ENCODE results near the gene ZXDC.

The ZXDC gene

DNA sequence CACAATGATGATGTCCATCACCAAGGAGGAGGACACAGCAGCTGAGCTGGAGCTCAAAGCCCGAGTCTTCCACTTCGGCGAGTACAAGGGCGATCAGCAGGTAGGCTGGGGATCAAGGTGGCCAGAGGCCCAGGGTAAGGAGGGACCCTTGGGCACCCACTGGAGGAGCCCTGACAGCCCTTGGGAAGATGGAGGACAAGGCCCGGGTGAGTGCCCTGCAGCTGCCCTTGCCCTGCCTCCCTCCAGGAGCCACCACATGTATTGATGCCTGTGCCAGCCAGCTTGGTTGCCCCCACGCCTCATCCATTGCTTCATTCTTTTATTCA, 42.6 kb downstream of the ZXDC start:
- no peak for TF ChIP-seq CTCF (IDR thresholded peaks at IDR 0.05; ENCODE audit: low read depth, low read length)
- H3K4me3 ChIP-seq (ENCODE audit: low read depth, low read length), result no peak overlapping the region

DNA sequence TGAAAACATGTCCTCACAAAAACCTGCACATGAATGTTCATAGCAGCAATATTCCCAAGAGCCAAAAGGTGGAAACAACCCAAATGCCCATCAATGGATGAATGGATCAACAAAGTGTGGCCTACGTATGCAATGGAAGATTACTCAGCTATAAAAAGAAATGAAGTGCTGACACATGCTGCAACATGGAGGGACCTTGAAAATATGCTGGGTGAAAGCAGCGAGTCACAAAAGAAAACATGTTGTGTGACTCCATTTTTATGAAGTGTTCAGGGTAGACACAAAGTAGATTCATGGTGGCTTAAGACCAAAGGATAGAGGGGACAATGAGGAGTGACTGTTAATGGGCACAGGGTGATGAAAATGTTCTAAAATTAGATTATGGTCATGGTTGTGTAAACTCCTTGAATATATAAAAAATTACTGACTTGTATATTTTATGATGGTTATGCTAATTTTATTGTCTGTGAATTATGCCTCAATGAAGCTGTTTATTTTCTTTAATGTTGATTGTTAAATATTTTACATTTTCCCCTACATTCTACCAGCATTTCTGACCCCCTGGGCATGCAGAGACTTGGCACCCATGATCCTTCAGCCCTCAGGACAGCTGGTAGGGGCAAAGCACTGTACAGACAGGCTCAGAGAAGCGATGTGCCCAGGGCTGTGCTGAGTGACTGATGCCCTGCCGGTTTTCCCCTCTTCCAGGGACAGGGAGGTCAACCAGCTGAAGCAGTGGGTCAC, 43.2 kb downstream of the ZXDC start:
- no peak for TF ChIP-seq CTCF (IDR thresholded peaks at IDR 0.05; ENCODE audit: low read depth, low read length)
- no peak overlapping the region for H3K4me3 ChIP-seq (ENCODE audit: low read depth, low read length)

GRCh38 chr3:126431103-126431534, 44.6 kb downstream of the ZXDC start:
- H3K4me3 ChIP-seq (ENCODE audit: low read depth, low read length), result no peak overlapping the region
- no peak for TF ChIP-seq CTCF (IDR thresholded peaks at IDR 0.05; ENCODE audit: low read depth, low read length)

DNA sequence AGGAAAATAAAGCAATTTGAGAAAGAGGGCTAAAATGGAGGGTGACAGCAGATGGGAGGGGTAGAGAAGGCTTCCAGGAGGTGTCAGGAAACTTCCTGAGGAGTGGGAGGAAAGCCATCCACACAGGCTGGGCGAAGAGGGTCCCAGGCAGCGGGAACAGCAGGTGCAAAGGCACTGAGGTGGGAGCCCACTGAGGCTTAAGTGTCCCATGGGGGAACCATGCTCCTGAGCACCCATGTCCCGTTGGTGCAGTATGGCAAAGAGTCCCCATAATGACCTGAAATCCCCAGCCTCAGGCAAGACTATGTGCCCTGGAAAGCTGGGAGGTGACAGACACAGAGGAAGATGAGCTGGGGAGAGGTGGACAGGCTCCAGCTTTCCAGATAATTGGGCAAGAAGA, 50.9 kb downstream of the ZXDC start:
- TF ChIP-seq CTCF (IDR thresholded peaks at IDR 0.05; ENCODE audit: low read depth, low read length), result no peak
- H3K4me3 ChIP-seq (ENCODE audit: low read depth, low read length), result no peak overlapping the region

DNA sequence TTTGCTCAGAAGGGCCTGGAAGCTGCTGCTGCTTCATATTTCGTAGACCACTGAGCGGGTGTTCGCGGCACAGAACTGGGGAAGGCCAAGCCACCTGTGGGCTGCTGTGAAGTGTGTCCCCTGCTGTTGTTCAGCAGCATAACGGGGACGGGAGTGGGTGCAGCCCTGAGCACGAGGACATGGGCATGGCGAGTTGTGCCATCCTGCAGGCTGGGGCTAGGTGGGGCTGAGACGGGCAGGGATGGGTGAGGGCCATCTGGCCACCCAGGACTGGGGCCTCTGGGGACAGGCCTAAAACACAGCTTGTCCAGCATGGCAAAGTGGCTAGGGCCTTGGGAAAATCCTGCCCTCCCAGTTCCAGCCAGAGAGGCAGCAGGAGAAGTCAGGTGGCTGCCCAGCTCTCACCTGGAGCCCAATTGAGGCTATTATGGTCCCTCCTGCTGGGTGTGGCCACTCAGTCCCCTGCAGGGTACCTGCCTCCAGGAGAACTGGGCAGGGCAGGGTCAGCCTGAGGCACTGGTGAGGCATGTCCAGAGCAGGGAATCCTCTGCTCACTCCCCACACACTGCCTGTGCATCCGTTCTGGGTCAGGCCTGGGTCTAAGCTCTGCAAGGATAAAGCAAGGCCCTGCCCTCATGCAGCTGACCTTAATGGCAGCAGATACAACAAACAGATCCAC, 51.5 kb downstream of the ZXDC start:
- TF ChIP-seq CTCF (IDR thresholded peaks at IDR 0.05; ENCODE audit: low read depth, low read length), result no peak
- no peak overlapping the region for H3K4me3 ChIP-seq (ENCODE audit: low read depth, low read length)

DNA sequence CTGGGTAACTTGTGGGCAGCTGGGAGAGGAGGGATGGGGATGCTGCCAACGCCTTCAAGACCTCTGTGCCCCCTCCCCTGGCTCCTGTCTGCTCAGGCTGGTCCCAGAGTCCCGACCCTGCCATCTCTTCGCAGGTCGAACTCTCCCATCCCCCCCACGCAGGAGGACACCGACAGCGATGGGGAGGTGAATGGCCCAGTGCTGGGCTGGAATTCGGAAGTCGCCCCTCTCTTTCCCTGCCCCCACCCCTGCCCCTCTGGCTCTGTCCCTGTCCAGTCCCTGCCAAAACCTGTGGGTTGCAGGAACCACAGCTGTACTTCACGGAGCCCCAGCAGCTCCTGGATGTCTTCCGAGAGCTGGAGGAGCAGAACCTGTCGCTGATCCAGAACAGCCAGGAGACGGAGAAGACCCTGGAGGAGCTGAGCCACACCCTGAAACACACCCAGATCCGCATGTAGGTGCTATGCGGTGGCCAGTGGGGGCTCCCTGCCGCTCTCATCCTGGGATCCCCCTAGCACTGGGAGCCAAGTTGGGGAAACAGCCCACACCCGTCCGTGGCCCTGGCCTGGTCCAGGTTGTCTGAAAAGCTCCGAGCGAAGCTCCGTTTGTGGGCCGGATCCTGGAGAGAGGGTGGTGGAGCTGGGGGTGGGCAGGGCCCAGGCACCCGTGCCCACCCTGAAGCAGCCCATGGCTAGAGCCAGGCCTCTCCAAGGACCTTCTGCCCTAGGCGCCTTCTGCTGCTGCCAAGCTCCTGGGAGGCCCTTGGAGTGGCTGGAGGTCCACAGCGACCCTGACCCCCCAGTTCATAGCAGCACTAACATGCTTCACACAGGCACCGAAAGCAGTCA, 52.3 kb downstream of the ZXDC start:
- TF ChIP-seq CTCF (IDR thresholded peaks at IDR 0.05; ENCODE audit: low read depth, low read length), result no peak
- no peak overlapping the region for H3K4me3 ChIP-seq (ENCODE audit: low read depth, low read length)

All from WI38 (cell line).